ENCODE results near the gene HOMER3.
"Not testable (repeated sequence)": the region's sequence is repeated elsewhere in the genome, so short reads cannot be mapped to it uniquely, and the experiment has no call there.

Gene HOMER3

GRCh38 chr19:18964121-18964520, 23.1 kb upstream of the HOMER3 start:
- peaks cover 16% of the 10 kb centered on the region for H3K27me3 Mint-ChIP-seq (ENCODE audit: low read depth)
- H3K9me3 Mint-ChIP-seq = no peaks in the 10 kb centered on the region
- no peaks in the 10 kb centered on the region for H3K36me3 Mint-ChIP-seq (ENCODE audit: low read depth)
- H3K4me3 Mint-ChIP-seq = no peak overlapping the region
- TF ChIP-seq CTCF (IDR thresholded peaks at IDR 0.05; ENCODE audit: unreplicated experiment in 3 of 3) = no peak
- no peaks in the 10 kb centered on the region for H3K4me1 Mint-ChIP-seq
- no peak overlapping the region for H3K27ac Mint-ChIP-seq

DNA sequence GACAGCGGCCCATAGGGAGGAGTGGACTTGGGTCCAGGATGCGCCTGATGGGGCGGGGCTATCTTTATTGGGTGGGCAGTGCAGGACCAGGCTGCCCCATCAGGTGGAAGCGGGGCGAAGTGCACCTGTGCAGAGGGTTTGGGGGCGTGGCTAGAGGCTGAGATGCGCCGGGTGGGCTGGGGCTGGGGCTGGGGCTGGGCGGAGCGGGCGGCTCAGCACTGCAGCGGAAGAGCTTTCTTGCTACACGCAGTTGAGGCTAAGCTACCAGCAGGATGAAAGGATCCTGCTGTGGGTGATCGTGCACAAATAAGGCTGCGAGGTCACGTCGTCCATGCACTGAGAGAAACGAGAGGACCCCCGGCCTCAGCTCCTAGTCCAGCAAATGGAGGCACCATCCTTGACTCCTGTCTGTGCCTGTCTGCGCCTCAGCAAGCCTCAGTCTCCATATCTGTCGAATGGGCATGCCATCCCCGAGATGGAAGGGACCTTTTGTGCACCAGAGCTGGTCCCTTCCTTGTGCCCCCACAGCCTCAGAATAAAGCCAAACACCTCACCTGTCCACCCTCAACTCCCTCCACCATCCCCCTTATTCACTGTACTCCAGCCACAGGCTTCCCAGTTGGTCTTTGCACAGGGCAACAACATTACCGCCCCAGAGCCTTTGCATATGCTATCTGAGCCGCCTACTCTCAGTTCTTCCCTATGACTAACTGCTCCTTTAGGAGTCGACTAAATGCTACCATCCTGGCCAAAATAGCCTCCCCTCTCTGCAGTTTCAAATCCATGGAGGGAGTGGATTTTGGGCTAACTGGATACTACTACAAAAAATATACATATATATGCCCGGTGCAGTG, 21.0 kb upstream of the HOMER3 start:
- H3K36me3 Mint-ChIP-seq (ENCODE audit: low read depth) = no peaks in the 10 kb centered on the region
- H3K4me3 Mint-ChIP-seq = no peak overlapping the region
- no peak overlapping the region for H3K27ac Mint-ChIP-seq
- H3K9me3 Mint-ChIP-seq = no peaks in the 10 kb centered on the region
- peaks cover 16% of the 10 kb centered on the region for H3K27me3 Mint-ChIP-seq (ENCODE audit: low read depth)
- no peak for TF ChIP-seq CTCF (IDR thresholded peaks at IDR 0.05; ENCODE audit: unreplicated experiment in 3 of 3)
- H3K4me1 Mint-ChIP-seq = no peaks in the 10 kb centered on the region

GRCh38 chr19:18960370-18960769, 19.4 kb upstream of the HOMER3 start:
- Mint-ChIP-seq H3K36me3 (ENCODE audit: low read depth) (no peaks in the 10 kb centered on the region), H3K9me3 (no peaks in the 10 kb centered on the region), H3K4me1 (no peaks in the 10 kb centered on the region), H3K27ac (no peak overlapping the region), H3K4me3 (no peak overlapping the region), H3K27me3 (ENCODE audit: low read depth) (peaks cover 16% of the 10 kb centered on the region)
- no peak for TF ChIP-seq CTCF (IDR thresholded peaks at IDR 0.05; ENCODE audit: unreplicated experiment in 3 of 3)

DNA sequence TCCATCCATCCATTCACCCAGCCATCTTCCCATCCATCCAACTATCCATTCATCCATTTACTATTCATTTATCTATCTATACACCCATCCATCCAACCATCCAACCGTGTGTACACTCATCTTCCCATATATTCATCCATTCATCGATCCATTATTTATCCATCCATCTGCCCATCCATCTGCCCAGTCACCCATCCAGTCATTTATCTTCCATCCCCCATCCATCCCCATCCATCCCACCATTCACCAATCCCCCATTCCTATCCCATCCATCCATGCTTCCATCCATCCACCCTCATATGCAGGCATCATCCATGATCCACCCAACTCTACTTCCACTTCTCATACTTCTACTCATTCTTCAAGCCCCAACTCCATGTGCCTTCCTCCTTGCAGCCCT, 14.0 kb upstream of the HOMER3 start:
- H3K4me1 Mint-ChIP-seq = no peaks in the 10 kb centered on the region
- H3K36me3 Mint-ChIP-seq (ENCODE audit: low read depth) = no peaks in the 10 kb centered on the region
- no peak overlapping the region for H3K27ac Mint-ChIP-seq
- TF ChIP-seq CTCF (IDR thresholded peaks at IDR 0.05; ENCODE audit: unreplicated experiment in 3 of 3) = no peak
- H3K9me3 Mint-ChIP-seq = no peaks in the 10 kb centered on the region
- H3K27me3 Mint-ChIP-seq (ENCODE audit: low read depth) = peaks cover 12% of the 10 kb centered on the region
- H3K4me3 Mint-ChIP-seq = no peak overlapping the region

- no peak overlapping the region for H3K4me3 Mint-ChIP-seq
Observed at GRCh38 chr19:18954094-18954493, 13.1 kb upstream of the HOMER3 start.

GRCh38 chr19:18952364-18953003, 11.5 kb upstream of the HOMER3 start:
- not testable (repeated sequence) for H3K4me1 Mint-ChIP-seq; H3K9me3 Mint-ChIP-seq; H3K27ac Mint-ChIP-seq; H3K4me3 Mint-ChIP-seq; H3K36me3 Mint-ChIP-seq (ENCODE audit: low read depth)
- peaks cover 12% of the 10 kb centered on the region for H3K27me3 Mint-ChIP-seq (ENCODE audit: low read depth)

More at GRCh38 chr19:18954094-18954493, 13.1 kb upstream of the HOMER3 start:
- H3K9me3 Mint-ChIP-seq = no peaks in the 10 kb centered on the region
- peaks cover 12% of the 10 kb centered on the region for H3K27me3 Mint-ChIP-seq (ENCODE audit: low read depth)
- H3K27ac Mint-ChIP-seq = no peak overlapping the region
- no peaks in the 10 kb centered on the region for H3K4me1 Mint-ChIP-seq
- no peaks in the 10 kb centered on the region for H3K36me3 Mint-ChIP-seq (ENCODE audit: low read depth)
- TF ChIP-seq CTCF (IDR thresholded peaks at IDR 0.05; ENCODE audit: unreplicated experiment in 3 of 3) = no peak
